HG03045 (cell line): ENCODE measurements around the gene DMRTC2.
"Not testable (repeated sequence)": the region's sequence is repeated elsewhere in the genome, so short reads cannot be mapped to it uniquely, and the experiment has no call there.

Source experiments
- ATAC-seq: cut with Tn5 transposase; IDR thresholded peaks from one replicate; pipeline ENCODE4 v1.9.1; 2021; ENCODE audit warnings: mild to moderate bottlenecking, moderate library complexity; ENCODE audit not compliant: unreplicated experiment

The DMRTC2 gene

GRCh38 chr19:41869374-41869955 lies 24.6 kb downstream of the DMRTC2 start:
- ATAC-seq = no peak

- ATAC-seq = no peak
These were observed 25.6 kb downstream of the DMRTC2 start for GRCh38 chr19:41870401-41870873.

- ATAC-seq = peak; percentile 56
These were observed 26.9 kb downstream of the DMRTC2 start for GRCh38 chr19:41871573-41872383.

- no peak for ATAC-seq
These were observed 27.5 kb downstream of the DMRTC2 start for GRCh38 chr19:41872384-41872774.

GRCh38 chr19:41872775-41873647 lies 28.2 kb downstream of the DMRTC2 start:
- no peak for ATAC-seq

- ATAC-seq = not testable (repeated sequence)
These were observed 31.1 kb downstream of the DMRTC2 start for GRCh38 chr19:41875973-41876372.

GRCh38 chr19:41876847-41877832 lies 32.3 kb downstream of the DMRTC2 start, which contains the start of gene CD79A:
Gene CD79A, plus strand, starts transcription at chr19:41877279. Its CDS starts 26 bp downstream, at chr19:41877305.
- ATAC-seq = peak; percentile 54

GRCh38 chr19:41877916-41878905 lies 33.4 kb downstream of the DMRTC2 start:
- ATAC-seq = no peak

GRCh38 chr19:41879080-41879479 lies 34.2 kb downstream of the DMRTC2 start:
- ATAC-seq = no peak

- no peak for ATAC-seq
These were observed 35.0 kb downstream of the DMRTC2 start for GRCh38 chr19:41879670-41880328.

GRCh38 chr19:41880329-41880708 lies 35.5 kb downstream of the DMRTC2 start:
- ATAC-seq = no peak

GRCh38 chr19:41882568-41883462 lies 38.0 kb downstream of the DMRTC2 start, which contains the start of gene ARHGEF1:
Gene ARHGEF1, plus strand, starts transcription at chr19:41883184. Its CDS starts 4,899 bp downstream, at chr19:41888083.
- no peak for ATAC-seq

- no peak for ATAC-seq
These were observed 38.6 kb downstream of the DMRTC2 start for GRCh38 chr19:41883463-41883820.

GRCh38 chr19:41883821-41884733 lies 39.2 kb downstream of the DMRTC2 start:
- ATAC-seq = peak; percentile 77

- ATAC-seq = no peak
These were observed 42.2 kb downstream of the DMRTC2 start for GRCh38 chr19:41886761-41887710.
